ENCODE measurements around the gene SLC9A3. TPM values are rescaled to one million over a fixed set of nuclear protein-coding genes. Genes with fewer than 3 reads are reported as not detected.

Gene SLC9A3
- total and polyA plus RNA-seq, 2 of the 13 experiments (the other 11 are each of a cell fraction or from before 2014, with no cell fraction given): 1.5 to 1.8 TPM

DNA sequence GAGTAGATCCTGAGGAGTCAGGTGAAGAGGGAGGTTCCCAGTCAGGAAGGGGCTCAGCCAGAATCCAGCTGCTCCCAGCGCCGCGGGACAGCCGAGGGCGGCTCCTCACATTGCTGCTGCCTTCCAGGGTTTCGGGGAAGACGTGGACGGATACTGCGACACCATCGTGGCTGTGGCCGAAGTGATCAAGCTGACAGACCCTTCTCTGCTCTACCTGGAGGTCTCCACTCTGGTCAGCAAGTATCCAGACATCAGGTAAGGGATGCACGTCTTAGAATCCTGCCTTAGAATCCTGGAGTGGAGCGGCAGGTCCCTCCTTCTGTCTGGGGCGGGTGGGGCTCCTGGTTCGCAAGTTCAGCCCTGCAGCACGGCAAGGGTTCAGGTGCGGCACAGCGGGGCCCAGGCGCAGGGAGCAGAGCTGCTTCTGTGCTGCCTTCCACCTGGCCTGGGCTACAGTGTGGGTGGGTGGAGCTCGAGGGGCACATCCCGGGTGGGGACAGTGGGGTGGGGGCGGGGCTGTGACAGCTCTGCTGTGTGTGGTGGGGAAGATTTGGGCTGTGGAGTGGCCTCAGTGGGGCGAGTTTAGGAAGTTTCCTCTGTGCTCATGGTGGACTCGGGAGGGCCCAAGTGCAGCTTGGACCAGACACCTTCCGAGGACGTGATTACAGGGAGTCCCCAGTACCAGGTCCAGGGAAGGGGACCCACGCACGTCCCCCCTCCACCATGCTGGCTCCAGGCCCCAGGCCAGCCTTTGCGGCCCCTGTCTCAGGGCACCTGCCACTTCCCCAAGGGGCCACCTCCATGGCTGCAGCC lies 58.5 kb downstream of the SLC9A3 start (continued):
- TF ChIP-seq ZBTB43 (CRISPR knock-in tag; conservative IDR thresholded peaks at IDR 0.05) (no peak), ZNF563 (CRISPR knock-in tag; IDR thresholded peaks at IDR 0.05) (no peak)

DNA sequence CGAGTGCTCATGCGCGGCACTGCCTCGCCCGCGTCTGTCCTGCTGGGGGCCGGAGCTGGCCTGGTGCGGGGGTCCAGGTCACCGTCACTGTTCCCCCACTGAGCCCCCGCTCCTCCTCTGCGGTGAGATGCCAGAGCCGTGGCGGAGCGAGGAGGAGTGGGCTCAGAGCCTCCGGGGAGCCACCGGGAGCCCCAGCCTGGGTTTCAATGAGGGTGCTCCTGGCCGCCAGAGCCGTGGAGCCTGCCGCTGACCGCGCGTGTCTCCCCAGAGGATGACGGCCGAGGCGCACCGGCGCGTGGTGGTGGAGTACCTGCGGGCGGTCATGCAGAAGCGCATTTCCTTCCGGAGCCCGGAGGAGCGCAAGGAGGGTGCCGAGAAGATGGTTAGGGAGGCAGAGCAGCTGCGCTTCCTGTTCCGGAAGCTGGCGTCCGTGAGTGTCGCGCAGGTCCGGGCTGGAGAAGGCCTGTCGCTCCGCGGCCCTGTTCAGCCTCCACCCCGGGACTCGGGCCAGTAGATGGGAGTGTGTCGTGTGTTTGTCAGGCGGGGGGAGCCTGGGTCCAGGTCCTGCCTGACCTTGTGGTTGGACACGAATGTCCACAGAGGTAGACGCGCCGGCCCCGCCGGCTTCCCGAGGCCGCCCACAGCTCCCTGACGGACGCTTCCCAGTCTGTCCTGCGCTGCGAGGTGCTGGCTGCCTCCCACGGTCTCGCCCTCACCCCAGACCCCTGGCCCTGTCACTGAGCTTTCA lies 59.2 kb downstream of the SLC9A3 start:
- H3K27me3 ChIP-seq (ENCODE audit: control insufficient read depth in 1 of 2, insufficient read depth in 2 of 2, low read length in 2 of 2): no peaks in the 10 kb centered on the region
- H4K20me1 ChIP-seq (ENCODE audit: insufficient read depth, low read length): no peaks in the 10 kb centered on the region
- in situ Hi-C loops (cut with HindIII; ENCODE audit: extremely low pct_ligation_motif_present, low pct_unique_long_range_greater_than_20kb): no loop called here
- no peak for TF ChIP-seq KAT7 (CRISPR knock-in tag; IDR thresholded peaks at IDR 0.05; ENCODE audit: borderline replicate concordance)
- TF ChIP-seq TCF7L2 (IDR thresholded peaks at IDR 0.05; ENCODE audit: low read depth, low read length): no peak
- TF ChIP-seq EZH2 (conservative IDR thresholded peaks at IDR 0.05; ENCODE audit: low read depth, low read length): no peak
- TF ChIP-seq KMT2B (CRISPR knock-in tag; IDR thresholded peaks at IDR 0.05): no peak
- TF ChIP-seq KDM2A (CRISPR knock-in tag; IDR thresholded peaks at IDR 0.05; ENCODE audit: borderline replicate concordance, low read depth): no peak
- no peak for TF ChIP-seq ZNF546 (CRISPR knock-in tag; conservative IDR thresholded peaks at IDR 0.05)
- TF ChIP-seq, protein P1, sequence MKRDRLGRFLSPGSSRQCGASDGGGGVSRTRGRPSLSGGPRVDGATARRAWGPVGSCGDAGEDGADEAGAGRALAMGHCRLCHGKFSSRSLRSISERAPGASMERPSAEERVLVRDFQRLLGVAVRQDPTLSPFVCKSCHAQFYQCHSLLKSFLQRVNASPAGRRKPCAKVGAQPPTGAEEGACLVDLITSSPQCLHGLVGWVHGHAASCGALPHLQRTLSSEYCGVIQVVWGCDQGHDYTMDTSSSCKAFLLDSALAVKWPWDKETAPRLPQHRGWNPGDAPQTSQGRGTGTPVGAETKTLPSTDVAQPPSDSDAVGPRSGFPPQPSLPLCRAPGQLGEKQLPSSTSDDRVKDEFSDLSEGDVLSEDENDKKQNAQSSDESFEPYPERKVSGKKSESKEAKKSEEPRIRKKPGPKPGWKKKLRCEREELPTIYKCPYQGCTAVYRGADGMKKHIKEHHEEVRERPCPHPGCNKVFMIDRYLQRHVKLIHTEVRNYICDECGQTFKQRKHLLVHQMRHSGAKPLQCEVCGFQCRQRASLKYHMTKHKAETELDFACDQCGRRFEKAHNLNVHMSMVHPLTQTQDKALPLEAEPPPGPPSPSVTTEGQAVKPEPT (CRISPR knock-in tag; IDR thresholded peaks at IDR 0.05; ENCODE audit: low read depth): no peak
- TF ChIP-seq ZNF772 (CRISPR knock-in tag; IDR thresholded peaks at IDR 0.05): no peak
- TF ChIP-seq ZNF567 (CRISPR knock-in tag; IDR thresholded peaks at IDR 0.05; ENCODE audit: borderline replicate concordance): no peak
- H2AFZ ChIP-seq (ENCODE audit: low read length): no peak overlapping the region
- no peak overlapping the region for H3K27ac ChIP-seq (ENCODE audit: extremely low read length, insufficient read depth, low read length)
- intact Hi-C loops (cut with micrococcal nuclease; ENCODE audit: unreplicated experiment): no loop called here
- 97% methylated on average over 57 of the region's 63 CpGs for WGBS (ENCODE audit: low lambda C conversion rate)
- no peak overlapping the region for H3K4me3 ChIP-seq (replicated peaks in 1 of 3; ENCODE audit: insufficient read depth in 1 of 3, low read depth in 2 of 3, low read length in 3 of 3)
- no peak for FAIRE-seq
- no peak overlapping the region for H3K4me2 ChIP-seq (ENCODE audit: low read depth, low read length)
- H3K36me3 ChIP-seq (replicated peaks in 1 of 2; ENCODE audit: control insufficient read depth in 1 of 2, insufficient read depth in 2 of 2, low read length in 2 of 2): peaks cover 7 to 20% of the 10 kb centered on the region in 2 experiments; a peak in 3 of 5 replicates
- CTCF ChIA-PET (ENCODE audit: low intra/inter-chr PET ratio, low total read pairs): no interaction called here
- ATAC-seq: no peak
- POLR2A ChIA-PET: no interaction called here
- no peaks in the 10 kb centered on the region for H3K79me2 ChIP-seq (ENCODE audit: insufficient read depth, low read length)
- no peak overlapping the region for H3K9ac ChIP-seq (ENCODE audit: insufficient read depth, low read depth, low read length)
- H3K4me1 ChIP-seq (ENCODE audit: insufficient read depth, low read length): no peaks in the 10 kb centered on the region
- no peaks in the 10 kb centered on the region for H3K9me3 ChIP-seq (ENCODE audit: low read length)
- BruUV-seq (replicated peaks): no TSS peak
- no peak for DNase-seq (ENCODE audit: low spot score)

Measured in HepG2 (cell line).